CD4-positive, alpha-beta memory T cell (primary cell): ENCODE measurements around the gene USH1G. TPM values are rescaled to one million over a fixed set of nuclear protein-coding genes. Genes with fewer than 3 reads are reported as not detected.
"Not testable (repeated sequence)": the region's sequence is repeated elsewhere in the genome, so short reads cannot be mapped to it uniquely, and the experiment has no call there.

Source experiments
- CTCF ChIA-PET: fragments of 350-600 bp; sonication (Branson Sonifier 250); formaldehyde crosslinking; loops from one replicate; lab custom pipeline; 2021; ENCODE audit warnings: inconsistent platforms; ENCODE audit not compliant: partially characterized antibody; lab: Charles Lee
- POLR2A ChIA-PET: fragments of 350-600 bp; sonication (Branson Sonifier 250); formaldehyde crosslinking; loops from one replicate; lab custom pipeline; 2021; ENCODE audit not compliant: partially characterized antibody; lab: Charles Lee
- DNase-seq, 5 donors: peaks; one replicate each; pipeline versions ENCODE4 v3.0.0 to v3.0.0-alpha.2; 2020 to 2022; ENCODE audit warnings: mixed read lengths in 1 of 5
- H3K27ac ChIP-seq: one replicate; pipeline ENCODE4 v1.7.0; 2013; ENCODE audit warnings: low read depth, low read length
- H3K27me3 ChIP-seq: 2 replicates; pipeline ENCODE4 v1.7.0; 2013; ENCODE audit warnings: mild to moderate bottlenecking, low read length, moderate library complexity; ENCODE audit not compliant: insufficient read depth
- H3K36me3 ChIP-seq: 2 replicates; pipeline ENCODE4 v1.7.0; 2013; ENCODE audit warnings: mild to moderate bottlenecking, low read length, moderate library complexity; ENCODE audit not compliant: insufficient read depth
- H3K4me1 ChIP-seq: 2 replicates; pipeline ENCODE4 v1.7.0; 2013; ENCODE audit warnings: mild to moderate bottlenecking, low read length, moderate library complexity; ENCODE audit not compliant: insufficient read depth
- H3K4me3 ChIP-seq, 2 donors: one replicate each; pipeline ENCODE4 v1.7.0; 2013; ENCODE audit warnings: low read length in 2 of 2, mild to moderate bottlenecking in 1 of 2
- H3K9me3 ChIP-seq, 2 donors: one replicate each; pipeline ENCODE4 v1.7.0; 2013; ENCODE audit warnings: low read length in 2 of 2, control low read depth in 1 of 2; ENCODE audit not compliant: control insufficient read depth in 1 of 2
- H3K27ac Mint-ChIP-seq, 7 donors: one replicate each; pipeline ENCODE4 v1.8.0; 2020 to 2021; ENCODE audit warnings: mixed read lengths in 7 of 7, mild to moderate bottlenecking in 6 of 7, inconsistent platforms in 3 of 7, moderate library complexity in 3 of 7
- H3K27me3 Mint-ChIP-seq, 2 donors: one replicate each; pipeline ENCODE4 v1.8.0; 2020 to 2021; ENCODE audit warnings: mixed read lengths in 2 of 2
- H3K36me3 Mint-ChIP-seq, 2 donors: one replicate each; pipeline ENCODE4 v1.8.0; 2020 to 2021; ENCODE audit warnings: mixed read lengths in 2 of 2, inconsistent platforms in 1 of 2, mild to moderate bottlenecking in 1 of 2
- H3K4me1 Mint-ChIP-seq, 4 donors: one replicate each; pipeline ENCODE4 v1.8.0; 2020 to 2021; ENCODE audit warnings: mixed read lengths in 4 of 4, mild to moderate bottlenecking in 1 of 4
- H3K4me3 Mint-ChIP-seq, 8 donors: one replicate each; pipeline ENCODE4 v1.8.0; 2020 to 2021; ENCODE audit warnings: mixed read lengths in 8 of 8, mild to moderate bottlenecking in 7 of 8, moderate library complexity in 6 of 8, inconsistent platforms in 3 of 8
- H3K9me3 Mint-ChIP-seq, 8 donors: one replicate each; pipeline ENCODE4 v1.8.0; 2020 to 2021; ENCODE audit warnings: mixed read lengths in 8 of 8, mild to moderate bottlenecking in 5 of 8, inconsistent platforms in 3 of 8, moderate library complexity in 1 of 8
- intact Hi-C: fragments of 100-400 bp; cut with micrococcal nuclease; formaldehyde crosslinking; loops from one replicate; pipeline ENCODE4 v1.15.1; 2023
- polyA plus RNA-seq, 2 donors: library from polyadenylated mRNA; unstranded; fragments of 300-500 nt; fragmentation: Illumina TruSeq; gene quantifications; one replicate each; pipeline ENCODE4 v1.2.3, GENCODE V29; 2021
- total RNA-seq, 2 experiments: library from RNA; stranded (reverse); gene quantifications; one replicate each; pipeline ENCODE4 v1.2.3, GENCODE V29; 2021

Gene USH1G
- total RNA-seq (not detected), polyA plus RNA-seq (not detected)

DNA sequence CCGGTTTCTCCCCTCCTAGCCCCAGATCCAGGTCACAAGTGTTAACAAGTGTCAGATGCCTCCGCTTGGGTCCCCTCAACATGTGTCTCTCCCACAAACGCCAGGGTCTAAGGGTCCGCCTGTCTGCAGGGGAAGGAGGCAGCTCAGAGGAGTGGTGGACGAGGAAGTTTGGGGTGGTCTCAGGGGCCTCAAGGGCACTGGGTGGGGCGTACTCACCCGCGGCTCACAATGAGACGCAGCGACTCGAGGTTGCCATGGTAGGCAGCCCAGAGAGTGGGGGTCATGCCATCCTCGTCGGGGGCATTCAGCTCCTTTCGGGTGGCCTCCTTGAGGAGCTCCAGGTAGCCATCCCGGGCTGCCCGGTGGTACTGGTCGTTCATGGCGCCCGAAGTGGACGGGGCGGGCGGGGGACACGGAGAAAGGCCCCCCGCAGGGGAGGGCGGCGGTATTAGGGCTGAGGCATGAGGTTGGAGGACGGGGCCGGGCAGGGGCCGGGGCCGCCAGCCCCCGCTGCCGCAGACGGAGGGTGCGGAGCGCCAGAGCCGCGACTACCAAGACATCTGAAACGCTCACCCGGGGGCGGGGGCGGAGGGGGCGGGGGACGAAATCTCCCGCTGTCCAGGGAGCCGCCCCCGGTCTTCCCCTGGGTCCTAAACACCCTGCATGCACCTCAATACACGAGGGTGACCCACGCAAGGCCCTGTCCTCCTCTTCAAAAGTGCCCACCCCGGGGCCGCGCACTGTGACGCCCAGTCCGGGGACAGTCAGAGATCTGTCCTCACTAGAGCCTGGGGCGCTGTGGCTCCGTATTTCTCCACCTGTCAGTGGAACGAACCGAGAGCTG is at the start of gene USH1G:
USH1G (minus strand) TSS at position 562 of the 844 bp plus-strand sequence; CDS start at position 380, 182 bp downstream.
- CTCF ChIA-PET, result interaction anchor here (1.2 to 4.5 kb wide), 4 partner anchors 9 to 38 kb away, joined by 4 to 33 read pairs (median 16); no protein-coding TSS in a partner anchor
- H3K27me3 ChIP-seq, result peaks cover 32% of the 10 kb centered on the region

DNA sequence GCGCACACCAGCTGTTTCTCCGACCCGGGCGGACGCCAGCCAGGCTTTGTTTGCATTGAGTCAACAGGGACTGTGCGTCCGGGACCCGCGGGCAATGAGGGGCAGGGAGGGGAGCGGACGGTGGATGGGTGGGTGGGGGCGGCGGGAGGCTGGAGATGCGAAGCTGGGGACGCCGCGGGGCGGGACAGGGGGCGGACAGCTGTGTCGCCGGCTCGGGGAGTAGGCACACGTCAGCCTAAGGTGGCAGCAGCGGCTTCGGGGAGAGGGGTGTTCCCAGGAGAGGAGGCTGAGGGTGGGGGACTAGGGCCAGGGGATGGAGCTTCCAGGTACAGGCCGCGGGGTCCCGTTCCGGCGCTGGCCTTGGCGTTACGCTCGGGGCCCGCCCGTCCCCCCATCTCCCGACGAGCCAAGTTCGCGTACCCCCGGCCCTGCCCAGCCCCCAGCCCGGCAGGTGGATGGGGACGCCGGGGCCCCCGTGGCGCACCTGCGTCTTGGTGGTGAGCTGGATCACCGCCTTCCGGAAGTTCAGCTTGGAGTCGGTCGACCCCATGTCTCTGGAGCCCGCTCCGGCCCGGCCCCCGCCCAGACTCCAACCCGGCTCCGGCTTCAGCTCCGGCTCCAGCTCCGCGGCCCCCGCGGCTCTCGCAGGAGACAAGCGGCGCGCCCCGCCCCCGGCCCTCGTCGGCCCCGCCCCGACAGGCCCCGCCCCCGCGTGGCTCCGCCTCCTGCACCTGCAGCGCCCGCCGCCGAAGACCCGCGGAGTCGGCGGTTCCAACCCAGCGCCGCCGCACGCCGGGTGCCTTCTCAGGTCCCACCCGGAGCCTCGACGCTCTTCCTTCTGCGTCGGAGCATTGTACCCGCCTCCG is 49.3 kb upstream of the USH1G start, which contains the start of gene HID1:
HID1 (minus strand) TSS at position 653 of the 866 bp plus-strand sequence; CDS start at position 550, 103 bp downstream.
- ChIA-PET POLR2A (interaction anchor here (1.3 to 3.0 kb wide), 12 partner anchors 10 to 234 kb away, joined by 3 to 25 read pairs (median 5); partner anchors contain the start of genes ARMC7, CDR2L, FDXR and MRPL58), CTCF (interaction anchor here (0.8 to 6.6 kb wide), 8 partner anchors 9 to 437 kb away, joined by 3 to 80 read pairs (median 6); partner anchors contain the start of gene CDR2L)
- Histone ChIP-seq H3K4me3 (peak within 1 kb of the TSS; percentile 36 to 62), H3K36me3 (no peaks in the 10 kb centered on the region), H3K27ac (peak within 1 kb of the TSS; percentile 32), H3K9me3 (no peaks in the 10 kb centered on the region), H3K4me1 (peaks cover 15% of the 10 kb centered on the region), H3K27me3 (no peaks in the 10 kb centered on the region)
- peaks cover 4 to 11% (median 7%) of the 10 kb centered on the region in 4 donors for H3K4me1 Mint-ChIP-seq
- H3K27ac Mint-ChIP-seq, result peak within 1 kb of the TSS; percentile 57 to 90 (median 74)
- intact Hi-C loops, result loop anchor here (1.0 to 2.0 kb wide), 2 partner anchors 15 to 74 kb away; partner anchors contain the start of genes ATP5PD, CDR2L and KCTD2
- no peaks in the 10 kb centered on the region for H3K36me3 Mint-ChIP-seq
- H3K27me3 Mint-ChIP-seq, result peaks cover 3 to 5% of the 10 kb centered on the region in 2 donors
- no peaks in the 10 kb centered on the region for H3K9me3 Mint-ChIP-seq
- peak; percentile 71 to 75 (median 74) for DNase-seq
- peak within 1 kb of the TSS; percentile 81 to 92 (median 86) for H3K4me3 Mint-ChIP-seq

More for the DNA sequence above, at the start of gene USH1G:
- Mint-ChIP-seq H3K27me3 (peaks cover 35 to 45% of the 10 kb centered on the region in 2 donors), H3K9me3 (no peaks in the 10 kb centered on the region), H3K4me1 (peaks cover 1 to 17% (median 11%) of the 10 kb centered on the region in 4 donors), H3K27ac (no peak within 1 kb of the TSS), H3K36me3 (no peaks in the 10 kb centered on the region), H3K4me3 (peak within 1 kb of the TSS in 7 of 8 donors; percentile 32 to 68 (median 57))
- intact Hi-C loops, result loop anchor here (1.0 kb wide), 2 partner anchors 35 to 278 kb away; no protein-coding TSS in a partner anchor
- no peak for DNase-seq
- no peaks in the 10 kb centered on the region for H3K36me3 ChIP-seq
- POLR2A ChIA-PET, result no interaction called here
- H3K4me3 ChIP-seq, result peak within 1 kb of the TSS in 1 of 2 donors; percentile 14
- H3K27ac ChIP-seq, result no peak within 1 kb of the TSS
- H3K4me1 ChIP-seq, result peaks cover 18% of the 10 kb centered on the region
- H3K9me3 ChIP-seq, result no peaks in the 10 kb centered on the region

DNA sequence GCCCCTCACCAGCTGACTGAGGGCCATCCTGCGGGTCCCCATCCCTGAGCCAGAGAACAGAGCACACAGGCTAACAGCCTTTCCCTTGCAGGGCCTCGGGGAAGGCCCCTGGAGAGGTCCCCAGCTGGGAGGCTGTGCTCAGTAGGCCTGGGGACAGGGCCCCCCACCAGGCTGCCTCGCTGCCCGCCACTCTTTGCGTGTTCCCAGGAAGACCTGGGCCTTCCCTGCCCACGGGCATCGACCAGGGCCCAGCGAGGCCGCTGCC is 48.7 kb upstream of the USH1G start:
- no peak for DNase-seq
- Mint-ChIP-seq H3K27ac (peak overlapping the region in 2 of 7 donors; percentile 52 to 57), H3K9me3 (no peaks in the 10 kb centered on the region), H3K4me1 (peaks cover 4 to 11% (median 7%) of the 10 kb centered on the region in 4 donors), H3K4me3 (peak overlapping the region in 7 of 8 donors; percentile 56 to 92 (median 71)), H3K36me3 (no peaks in the 10 kb centered on the region), H3K27me3 (peaks cover 3 to 5% of the 10 kb centered on the region in 2 donors)
- Histone ChIP-seq H3K9me3 (no peaks in the 10 kb centered on the region), H3K36me3 (no peaks in the 10 kb centered on the region), H3K27me3 (no peaks in the 10 kb centered on the region), H3K4me3 (peak overlapping the region in 1 of 2 donors; percentile 62), H3K27ac (no peak overlapping the region), H3K4me1 (peaks cover 15% of the 10 kb centered on the region)
- POLR2A ChIA-PET, result interaction anchor here (1.3 to 3.0 kb wide), 9 partner anchors 11 to 233 kb away, joined by 4 to 25 read pairs (median 5); partner anchors contain the start of genes CDR2L and MRPL58
- intact Hi-C loops, result loop anchor here (1.0 to 2.0 kb wide), 2 partner anchors 16 to 75 kb away; partner anchors contain the start of genes ATP5PD, CDR2L and KCTD2
- CTCF ChIA-PET, result interaction anchor here (1.5 to 6.6 kb wide), 3 partner anchors 13 to 142 kb away, joined by 8 to 80 read pairs (median 8); partner anchors contain the start of gene CDR2L

DNA sequence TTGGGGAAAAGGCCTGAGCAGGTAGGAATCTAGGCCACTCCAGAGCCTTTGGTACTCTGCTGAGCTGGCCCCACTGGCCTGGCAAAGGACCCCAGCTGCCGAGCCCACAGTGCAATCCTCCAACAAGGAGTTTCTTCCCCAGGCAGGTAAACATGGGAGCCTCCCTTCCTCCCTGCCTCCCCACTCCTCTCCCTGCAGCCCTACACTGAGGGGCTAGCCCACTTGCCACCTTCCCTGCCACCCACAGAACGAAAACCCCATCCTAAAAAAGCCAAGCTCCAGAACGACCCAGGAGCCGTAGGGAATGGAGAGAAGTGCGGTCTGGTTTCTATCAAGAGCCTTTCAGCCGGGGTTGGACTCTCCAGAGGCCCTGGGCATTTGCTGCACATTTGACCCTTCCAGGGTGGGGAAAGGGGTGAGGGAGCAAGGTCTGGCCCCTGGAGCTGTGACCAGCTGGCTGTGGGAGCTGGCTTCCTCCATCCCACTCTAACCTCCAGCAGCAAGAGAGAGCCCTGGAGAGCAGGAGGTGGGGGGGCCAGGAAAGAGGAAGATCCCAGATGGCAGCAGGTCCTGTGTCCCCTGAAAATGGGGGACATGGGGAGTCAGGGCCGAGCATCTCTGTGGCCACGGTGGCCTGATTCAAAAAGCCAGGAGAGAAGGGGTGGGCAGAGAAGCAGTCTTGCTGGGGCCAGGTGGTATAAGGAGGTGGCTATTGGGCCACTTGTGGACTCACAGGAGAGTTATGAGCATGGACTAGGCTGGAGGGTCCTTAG is 48.2 kb upstream of the USH1G start:
- Mint-ChIP-seq H3K36me3 (no peaks in the 10 kb centered on the region), H3K9me3 (no peaks in the 10 kb centered on the region), H3K4me3 (peak overlapping the region in 7 of 8 donors; percentile 56 to 92 (median 69)), H3K4me1 (peaks cover 4 to 11% (median 7%) of the 10 kb centered on the region in 4 donors), H3K27me3 (peaks cover 3 to 5% of the 10 kb centered on the region in 2 donors), H3K27ac (peak overlapping the region in 4 of 7 donors; percentile 52 to 74 (median 64))
- Histone ChIP-seq H3K4me3 (no peak overlapping the region), H3K27ac (no peak overlapping the region), H3K27me3 (no peaks in the 10 kb centered on the region), H3K4me1 (peaks cover 15% of the 10 kb centered on the region), H3K9me3 (no peaks in the 10 kb centered on the region), H3K36me3 (no peaks in the 10 kb centered on the region)
- no peak for DNase-seq
- CTCF ChIA-PET, result interaction anchor here (1.5 to 6.6 kb wide), 3 partner anchors 12 to 142 kb away, joined by 8 to 80 read pairs (median 8); partner anchors contain the start of gene CDR2L
- intact Hi-C loops, result no loop called here
- POLR2A ChIA-PET, result interaction anchor here (1.4 to 2.3 kb wide), 6 partner anchors 10 to 231 kb away, joined by 4 to 12 read pairs (median 6); partner anchors contain the start of gene CDR2L

DNA sequence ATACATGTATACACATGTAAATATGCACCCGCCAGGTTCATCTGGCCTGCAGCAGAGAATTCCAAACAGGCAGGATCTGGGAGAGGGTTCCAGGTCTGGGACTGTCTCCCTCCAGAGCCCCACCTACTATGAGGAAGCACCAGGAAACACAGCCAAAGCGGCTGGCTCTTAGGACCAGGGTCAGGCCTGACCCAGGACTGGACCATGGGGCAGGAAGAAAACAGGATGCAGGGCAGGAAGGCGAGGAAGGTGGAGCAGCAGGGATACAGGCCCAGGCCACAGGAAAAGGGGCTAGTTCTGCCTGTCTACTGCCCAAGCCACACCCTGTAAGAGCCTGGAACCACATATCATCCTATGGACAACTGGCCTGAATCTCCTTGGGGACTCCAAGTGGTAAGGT is 47.3 kb upstream of the USH1G start:
- Histone ChIP-seq H3K27ac (no peak overlapping the region), H3K27me3 (no peaks in the 10 kb centered on the region), H3K4me1 (peaks cover 15% of the 10 kb centered on the region), H3K36me3 (no peaks in the 10 kb centered on the region), H3K9me3 (no peaks in the 10 kb centered on the region), H3K4me3 (no peak overlapping the region)
- DNase-seq, result no peak
- POLR2A ChIA-PET, result interaction anchor here (1.8 kb wide), 1 partner anchor 9 kb away, joined by 8 read pairs; no protein-coding TSS in a partner anchor
- Mint-ChIP-seq H3K4me1 (peaks cover 4 to 11% (median 7%) of the 10 kb centered on the region in 4 donors), H3K9me3 (no peaks in the 10 kb centered on the region), H3K36me3 (no peaks in the 10 kb centered on the region), H3K27me3 (peaks cover 3 to 5% of the 10 kb centered on the region in 2 donors), H3K27ac (peak overlapping the region in 1 of 7 donors; percentile 57), H3K4me3 (peak overlapping the region in 5 of 8 donors; percentile 27 to 81 (median 56))
- intact Hi-C loops, result no loop called here
- CTCF ChIA-PET, result interaction anchor here (0.7 to 6.6 kb wide), 2 partner anchors 11 to 555 kb away, joined by 3 to 80 read pairs; no protein-coding TSS in a partner anchor

DNA sequence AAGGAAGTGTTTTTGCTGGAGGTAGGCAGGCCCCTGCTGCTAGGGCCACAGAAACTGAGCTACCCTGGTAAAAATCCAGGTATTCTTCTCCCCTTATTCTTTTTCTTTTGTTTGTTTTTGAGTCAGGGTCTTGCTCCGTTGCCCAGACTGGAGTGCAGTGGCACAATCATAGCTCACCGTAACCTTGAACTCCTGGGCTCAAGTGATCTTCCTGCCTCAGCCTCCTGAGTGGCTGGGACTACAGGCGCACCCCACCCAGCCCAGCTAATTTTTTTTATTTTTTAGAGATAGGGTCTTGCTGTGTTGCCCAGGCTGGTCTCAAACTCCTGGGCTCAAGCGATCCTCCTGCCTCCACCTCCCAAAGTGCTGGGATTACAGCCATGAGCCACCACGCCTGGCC is 46.4 kb upstream of the USH1G start:
- H3K36me3 Mint-ChIP-seq, H3K36me3 ChIP-seq, H3K27ac ChIP-seq, H3K27me3 ChIP-seq, H3K4me3 ChIP-seq, DNase-seq, H3K27me3 Mint-ChIP-seq, H3K9me3 Mint-ChIP-seq, H3K27ac Mint-ChIP-seq, H3K4me3 Mint-ChIP-seq, H3K9me3 ChIP-seq: not testable (repeated sequence)
- H3K4me1 Mint-ChIP-seq, result peaks cover 4 to 11% (median 7%) of the 10 kb centered on the region in 4 donors
- ChIA-PET POLR2A (interaction anchor here (1.0 kb wide), 1 partner anchor 67 kb away, joined by 3 read pairs; no protein-coding TSS in a partner anchor), CTCF (interaction anchor here (0.7 to 6.6 kb wide), 3 partner anchors 10 to 555 kb away, joined by 3 to 80 read pairs (median 3); no protein-coding TSS in a partner anchor)
- peaks cover 15% of the 10 kb centered on the region for H3K4me1 ChIP-seq
- intact Hi-C loops, result loop anchor here (10.0 kb wide), 1 partner anchor 445 kb away; no protein-coding TSS in a partner anchor
